ENCODE results near the gene TRAF3IP1.

DNA sequence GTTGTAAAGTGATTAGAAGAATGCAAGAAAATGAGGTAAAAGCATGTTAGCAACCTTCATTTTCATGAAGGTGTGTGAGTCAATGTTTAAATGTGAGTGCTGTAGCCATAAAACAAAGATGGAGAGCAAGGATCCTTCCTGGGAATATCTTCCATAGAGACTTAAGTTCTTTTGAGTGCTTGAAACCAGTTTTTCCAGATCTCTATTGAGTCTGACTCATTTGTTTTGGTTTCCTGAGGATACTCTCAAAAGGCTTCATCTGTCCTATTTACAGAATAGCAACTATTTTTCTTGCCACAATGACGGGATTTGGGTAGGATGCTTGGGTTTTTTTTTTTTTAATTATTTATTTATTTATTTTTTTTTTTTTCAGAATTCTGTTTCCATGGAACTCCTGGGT lies 60.5 kb downstream of the TRAF3IP1 start:
- no peak for TF ChIP-seq POLR2A (IDR thresholded peaks at IDR 0.05)
- TF ChIP-seq EP300 (IDR thresholded peaks at IDR 0.05), result no peak
